Astrocyte of the hippocampus (primary cell): ENCODE results near the gene ITGB5.
"Not testable (repeated sequence)": the region's sequence is repeated elsewhere in the genome, so short reads cannot be mapped to it uniquely, and the experiment has no call there.

Experiments used
- DNase-seq: peaks from one replicate; pipeline ENCODE4 v3.0.0; 2011; ENCODE audit warnings: low read depth, low spot score

The ITGB5 gene

GRCh38 chr3:124789103-124789502 lies 98.1 kb downstream of the ITGB5 start:
- DNase-seq = not testable (repeated sequence)

- no peak for DNase-seq
Measured at GRCh38 chr3:124788254-124788745, 98.9 kb downstream of the ITGB5 start.

- DNase-seq = peak; percentile 39
Measured at GRCh38 chr3:124787476-124788195, 99.5 kb downstream of the ITGB5 start.

GRCh38 chr3:124786511-124787241 lies 100.5 kb downstream of the ITGB5 start:
- peak; percentile 54 for DNase-seq

DNA sequence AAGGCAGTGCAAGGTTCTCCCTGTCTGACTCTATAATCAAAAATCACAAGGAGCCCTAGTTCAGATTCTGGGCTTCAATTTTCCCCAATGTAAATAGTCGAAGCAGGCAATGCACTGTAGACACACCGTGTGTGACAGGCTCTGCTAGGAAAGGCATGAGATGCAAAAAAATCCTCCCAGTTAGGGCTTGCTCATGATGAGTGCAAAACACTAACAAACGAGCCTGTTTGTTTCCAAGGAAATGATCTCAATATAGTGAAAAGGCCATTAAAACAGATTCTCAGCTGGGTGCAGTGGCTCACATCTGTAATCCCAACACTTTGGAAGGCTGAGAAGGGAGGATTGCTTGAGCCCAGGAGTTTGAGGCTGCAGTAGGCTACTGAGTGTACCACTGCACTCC lies 101.2 kb downstream of the ITGB5 start:
- no peak for DNase-seq

DNA sequence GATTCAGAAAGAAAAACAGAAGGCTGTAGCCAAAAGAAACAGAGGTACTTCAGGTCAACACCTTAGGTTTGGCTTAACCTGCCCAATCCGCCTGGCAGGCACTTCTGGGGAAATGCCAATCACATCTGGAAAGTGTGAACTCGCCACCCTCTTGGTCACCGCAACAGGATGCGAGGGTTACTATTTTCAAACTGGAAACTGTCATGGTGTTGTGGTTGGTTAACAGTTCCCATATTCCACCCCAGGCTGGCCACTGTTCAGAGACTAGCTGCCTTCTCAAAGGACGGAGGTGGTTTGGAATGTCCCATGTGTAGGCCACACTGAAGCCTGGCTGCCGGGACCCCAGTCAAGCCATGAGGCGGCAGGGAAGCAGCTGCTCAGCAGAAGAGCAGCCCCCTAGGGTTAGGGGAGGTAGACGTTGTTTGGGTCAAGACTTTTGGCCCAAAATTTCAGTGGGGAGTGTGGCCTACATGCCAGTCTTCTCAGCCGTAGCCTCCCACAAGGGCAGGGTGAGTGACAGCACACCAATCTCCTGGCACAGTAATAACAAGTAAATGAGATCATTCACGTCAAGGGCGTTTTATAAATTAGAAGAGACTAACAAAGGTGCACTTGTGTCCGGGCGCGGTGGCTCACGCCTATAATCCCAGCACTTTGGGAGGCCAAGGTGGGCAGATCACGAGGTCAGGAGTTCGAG lies 102.3 kb downstream of the ITGB5 start:
- peak; percentile 61 for DNase-seq

DNA sequence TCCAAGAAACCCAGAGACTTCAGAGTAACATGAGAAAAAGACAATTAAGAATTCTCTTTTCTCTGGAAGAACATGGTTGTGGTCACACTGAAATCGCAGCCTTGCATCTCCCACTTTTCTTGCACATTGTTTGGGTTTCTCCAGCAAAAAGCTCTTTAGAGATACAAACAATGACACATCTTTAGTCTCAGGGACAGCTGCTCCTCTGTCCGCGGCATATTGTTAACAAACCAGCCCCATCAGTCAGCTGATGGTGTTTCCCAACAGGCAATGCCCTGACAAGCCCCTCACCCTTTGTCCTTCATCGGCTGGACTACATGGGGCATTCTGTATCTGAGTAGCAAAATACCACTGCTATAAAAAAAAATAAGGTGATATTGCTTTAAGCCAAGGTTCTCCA lies 103.5 kb downstream of the ITGB5 start:
- peak; percentile 65 for DNase-seq

- not testable (repeated sequence) for DNase-seq
Measured at GRCh38 chr3:124782377-124782712, 104.8 kb downstream of the ITGB5 start.

DNA sequence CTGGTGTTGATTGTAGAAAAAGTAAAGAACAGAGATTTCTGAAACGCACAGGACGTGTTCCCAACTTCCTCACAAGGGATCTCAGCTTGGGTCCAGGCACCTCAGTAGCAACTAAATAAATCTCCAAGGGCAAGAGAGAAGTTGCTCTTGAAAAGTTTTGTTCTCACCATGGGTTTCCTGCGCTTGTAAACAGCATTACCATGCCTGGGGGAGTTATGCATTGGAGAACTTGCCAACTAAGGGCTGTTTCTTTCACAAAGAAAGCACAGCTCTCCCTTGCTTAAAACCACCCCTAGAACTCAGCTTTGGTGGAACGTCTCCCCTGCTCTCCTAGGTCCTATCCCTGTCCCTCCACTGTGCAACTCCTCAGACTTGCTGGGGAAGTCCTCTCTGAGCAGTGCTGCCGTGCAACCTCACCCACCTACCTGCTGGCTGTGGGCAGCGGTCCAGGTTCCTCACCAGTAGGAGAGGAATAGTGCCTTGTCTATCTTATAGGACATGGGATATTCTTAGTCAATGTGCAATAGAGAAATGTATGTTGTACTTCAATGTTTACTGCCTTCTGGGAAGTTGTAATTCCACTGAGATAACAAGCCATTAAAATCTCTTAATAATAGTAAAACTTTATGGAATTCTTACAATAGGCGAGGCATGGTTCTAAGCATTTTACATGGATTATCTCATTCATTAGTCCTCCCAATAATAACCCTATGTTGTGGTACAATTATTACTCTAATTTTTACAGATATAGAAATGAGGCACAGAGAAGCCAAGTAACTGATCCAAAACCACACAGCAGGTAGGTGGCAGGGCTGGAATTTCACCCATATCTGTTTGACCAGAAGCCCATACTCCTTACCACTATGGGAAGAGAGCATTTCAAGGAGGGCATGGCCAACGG lies 105.4 kb downstream of the ITGB5 start:
- DNase-seq = no peak

GRCh38 chr3:124780761-124781475 lies 106.2 kb downstream of the ITGB5 start:
- peak; percentile 76 for DNase-seq

GRCh38 chr3:124780356-124780755 lies 106.8 kb downstream of the ITGB5 start:
- peak; percentile 96 for DNase-seq

GRCh38 chr3:124779751-124780191 lies 107.4 kb downstream of the ITGB5 start:
- DNase-seq = no peak

- DNase-seq = no peak
Measured at GRCh38 chr3:124779116-124779515, 108.0 kb downstream of the ITGB5 start.

GRCh38 chr3:124777762-124778470 lies 109.2 kb downstream of the ITGB5 start:
- no peak for DNase-seq

GRCh38 chr3:124776856-124777255 lies 110.3 kb downstream of the ITGB5 start:
- DNase-seq = no peak

- no peak for DNase-seq
Measured at GRCh38 chr3:124775877-124776276, 111.3 kb downstream of the ITGB5 start.

DNA sequence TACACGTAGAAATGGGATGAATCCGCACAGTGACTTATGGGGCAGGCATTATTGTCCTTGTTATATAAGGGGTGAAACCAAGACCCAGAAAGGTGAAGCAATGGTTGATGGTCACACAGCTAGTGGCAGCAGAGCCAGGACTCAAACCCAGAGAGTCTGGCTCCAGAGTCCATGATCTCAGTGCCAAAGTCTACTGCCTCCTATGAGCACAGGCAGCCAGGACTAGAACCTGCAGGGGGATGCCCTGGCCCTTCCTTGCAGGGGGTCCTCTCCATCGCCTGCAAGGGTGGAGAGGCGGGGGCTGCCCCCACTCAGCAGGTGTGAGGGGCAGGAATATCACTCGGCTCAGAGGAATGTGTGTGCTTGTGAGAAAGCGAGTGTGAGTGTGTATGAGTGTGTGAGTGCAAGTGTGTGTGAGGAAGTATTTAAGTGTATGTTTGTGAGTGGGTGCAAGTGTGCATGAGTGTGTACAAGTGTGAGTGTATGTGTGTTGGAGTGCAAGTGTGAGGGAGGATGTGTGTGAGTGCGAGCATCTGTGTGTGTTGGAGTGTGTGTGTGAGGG lies 112.2 kb downstream of the ITGB5 start:
- no peak for DNase-seq

GRCh38 chr3:124774327-124774718 lies 112.8 kb downstream of the ITGB5 start:
- peak; percentile 95 for DNase-seq
